Heart left ventricle (tissue), 16 donors: Measurements from ENCODE around the gene SPSB4. TPM values are rescaled to one million over a fixed set of nuclear protein-coding genes. Genes with fewer than 3 reads are reported as not detected.

Experiments
- ATAC-seq, 4 donors: fragments of 200-7000 bp; cut with Tn5 transposase; one replicate each; pipeline ENCODE4 v1.9.1; 2020 to 2022; ENCODE audit warnings: moderate library complexity in 4 of 4, mild to moderate bottlenecking in 3 of 4, moderate number of reproducible peaks in 1 of 4
- DNase-seq, 5 donors: peaks; one replicate each; pipeline ENCODE4 v3.0.0-alpha.2; 2020
- H3K27ac ChIP-seq, 12 donors: fragments of 200-600 bp; sonication (generic) in 4 of 12; one replicate each; pipeline versions ENCODE4 v1.5.0 to v1.8.0; 2016 to 2022; ENCODE audit warnings: mild to moderate bottlenecking in 2 of 12
- H3K27me3 ChIP-seq, 9 donors: fragments of 200-600 bp; sonication (generic) in 2 of 9; one replicate each; pipeline versions ENCODE4 v1.5.1 to v1.8.0; 2016 to 2022; ENCODE audit warnings: mild to moderate bottlenecking in 3 of 9
- H3K36me3 ChIP-seq, 9 donors: fragments of 200-600 bp; sonication (generic) in 2 of 9; one replicate each; pipeline versions ENCODE4 v1.5.0 to v1.8.0; 2018 to 2022; ENCODE audit warnings: mild to moderate bottlenecking in 2 of 9
- H3K4me1 ChIP-seq, 12 donors: fragments of 200-600 bp; sonication (generic) in 4 of 12; one replicate each; pipeline versions ENCODE4 v1.5.0 to v1.8.0; 2016 to 2022; ENCODE audit warnings: mild to moderate bottlenecking in 3 of 12
- H3K4me3 ChIP-seq, 12 donors: fragments of 200-600 bp; sonication (generic) in 4 of 12; one replicate each; pipeline versions ENCODE4 v1.5.0 to v1.8.0; 2017 to 2022; ENCODE audit warnings: mild to moderate bottlenecking in 9 of 12, moderate library complexity in 4 of 12
- H3K9me3 ChIP-seq, 12 donors: fragments of 200-600 bp; sonication (generic) in 4 of 12; one replicate each; pipeline versions ENCODE4 v1.5.0 to v1.8.0; 2016 to 2022; ENCODE audit warnings: mild to moderate bottlenecking in 1 of 12
- POLR2A ChIP-seq, 2 donors: fragments of 450-650 bp; IDR thresholded peaks; one replicate each; pipeline ENCODE4 v1.6.1; 2017; ENCODE audit warnings: antibody characterized with exemption in 2 of 2, mild to moderate bottlenecking in 2 of 2, moderate library complexity in 2 of 2
- WGBS, 4 donors: extraction: QIAGEN DNeasy Blood & Tissue Kit in 2 of 4; methylation state at CpG; one replicate each; pipeline versions ENCODE4 v1.1.5 to v1.1.7; 2013 to 2018; 5-methylcytosine and 5-hydroxymethylcytosine counted together
- intact Hi-C, 10 donors: fragments of 100-400 bp; cut with DNase I; formaldehyde crosslinking; loops; one replicate each; pipeline versions ENCODE4 v1.11.1 to v1.14.2; 2022
- polyA plus RNA-seq, 2 donors: library from polyadenylated mRNA; stranded (reverse); fragments of 200-250 nt; gene quantifications; one replicate each; pipeline ENCODE4 v1.2.3, GENCODE V29; 2013
- total RNA-seq, 9 donors: library from RNA; depleted of rRNA in 2 of 9; stranded (reverse); fragments of >200 nt in 2 of 9; fragmentation: NEBNext Ultra II Directional in 3 of 9; extraction: Animal tissue kit (Norgen Biotek cat#: 25700) in 3 of 9; gene quantifications; one replicate each; pipeline versions ENCODE4 v1.1.0 to v1.2.4, GENCODE V29; 2016 to 2023
- TF ChIP-seq, protein P1 (sequence below), 12 donors: fragments of 200-600 bp; sonication (generic) in 4 of 12; IDR thresholded peaks; one replicate each; pipeline versions ENCODE4 v1.5.0 to v1.8.0; 2018 to 2022; ENCODE audit warnings: antibody characterized with exemption in 12 of 12, mild to moderate bottlenecking in 5 of 12
- donor health status: ischemic (EF 13 %, LVEDD 7.1; RV severe dilation, severe dysfunction).
- donor health status: healthy with polysubstance abuse.
- donor health status: DM: no; HTN: yes; CAD: no.
- donor health status: DM: no; HTN: no; CAD: no.
- donor health status: ischemic (EF 25% LVEDD 6.9; RV normal size, moderate dysfunction).
- donor health status: ischemic (EF 25% LVEDD 5.7; RV mildly dilated, moderate dysfunction).
- donor health status: healthy.
- donor health status: DM: yes; HTN: yes; CAD: no.
- donor health status: ischemic (EF 35%, LVEDD 5.7; RV mildly dilated, moderate dysfunction).
- donor health status: nonischemic (EF 11% LVEDD 7.7; RV severe dilation, severe dysfunction).
- donor health status: DM: yes; HTN: yes; CAD: no.
- donor health status: PGD.
- donor health status: ischemic (EF 29% LVEDD 5.4; RV normal size, mild dysfunction).
- donor health status: nonischemic (EF 23%, LVEDD 6.1; RV moderate dilation, normal function).

SPSB4 gene
- total and polyA plus RNA-seq, 11 donors: 3.3 to 11.1 (median 4.8) TPM

DNA sequence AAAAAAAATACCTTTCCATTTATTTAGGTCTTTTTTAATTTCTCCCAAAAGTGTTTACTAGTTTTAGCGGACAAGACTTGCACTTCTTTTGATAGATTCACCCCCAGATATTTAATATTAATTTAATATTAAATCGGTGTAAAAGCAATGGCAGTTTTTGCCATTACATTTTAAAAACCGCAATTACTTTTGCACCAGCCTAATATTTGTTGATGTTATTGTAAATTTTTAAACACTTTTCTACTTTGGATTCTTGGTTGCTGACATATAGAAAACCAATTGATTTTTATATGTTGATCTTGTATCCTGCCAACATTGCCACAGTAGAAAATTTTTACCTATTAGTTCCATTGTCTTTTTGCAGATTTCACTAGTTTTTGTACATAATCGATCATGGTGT is 116.5 kb downstream of the SPSB4 start:
- no peak for DNase-seq
- H3K9me3 ChIP-seq: peaks cover 0 to 11% (median 0%) of the 10 kb centered on the region in 12 donors
- H3K4me1 ChIP-seq: no peaks in the 10 kb centered on the region
- no peaks in the 10 kb centered on the region for H3K27me3 ChIP-seq
- no peak overlapping the region for H3K4me3 ChIP-seq
- 92 to 97% (median 94%) methylated on average over 4 of the region's 4 CpGs for WGBS, 4 donors
- no peak overlapping the region for H3K27ac ChIP-seq
- H3K36me3 ChIP-seq: no peaks in the 10 kb centered on the region
- intact Hi-C loops: no loop called here
- no peak for ATAC-seq
- TF ChIP-seq, protein P1, sequence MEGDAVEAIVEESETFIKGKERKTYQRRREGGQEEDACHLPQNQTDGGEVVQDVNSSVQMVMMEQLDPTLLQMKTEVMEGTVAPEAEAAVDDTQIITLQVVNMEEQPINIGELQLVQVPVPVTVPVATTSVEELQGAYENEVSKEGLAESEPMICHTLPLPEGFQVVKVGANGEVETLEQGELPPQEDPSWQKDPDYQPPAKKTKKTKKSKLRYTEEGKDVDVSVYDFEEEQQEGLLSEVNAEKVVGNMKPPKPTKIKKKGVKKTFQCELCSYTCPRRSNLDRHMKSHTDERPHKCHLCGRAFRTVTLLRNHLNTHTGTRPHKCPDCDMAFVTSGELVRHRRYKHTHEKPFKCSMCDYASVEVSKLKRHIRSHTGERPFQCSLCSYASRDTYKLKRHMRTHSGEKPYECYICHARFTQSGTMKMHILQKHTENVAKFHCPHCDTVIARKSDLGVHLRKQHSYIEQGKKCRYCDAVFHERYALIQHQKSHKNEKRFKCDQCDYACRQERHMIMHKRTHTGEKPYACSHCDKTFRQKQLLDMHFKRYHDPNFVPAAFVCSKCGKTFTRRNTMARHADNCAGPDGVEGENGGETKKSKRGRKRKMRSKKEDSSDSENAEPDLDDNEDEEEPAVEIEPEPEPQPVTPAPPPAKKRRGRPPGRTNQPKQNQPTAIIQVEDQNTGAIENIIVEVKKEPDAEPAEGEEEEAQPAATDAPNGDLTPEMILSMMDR (IDR thresholded peaks at IDR 0.05): no peak
- TF ChIP-seq POLR2A (IDR thresholded peaks at IDR 0.05): no peak

DNA sequence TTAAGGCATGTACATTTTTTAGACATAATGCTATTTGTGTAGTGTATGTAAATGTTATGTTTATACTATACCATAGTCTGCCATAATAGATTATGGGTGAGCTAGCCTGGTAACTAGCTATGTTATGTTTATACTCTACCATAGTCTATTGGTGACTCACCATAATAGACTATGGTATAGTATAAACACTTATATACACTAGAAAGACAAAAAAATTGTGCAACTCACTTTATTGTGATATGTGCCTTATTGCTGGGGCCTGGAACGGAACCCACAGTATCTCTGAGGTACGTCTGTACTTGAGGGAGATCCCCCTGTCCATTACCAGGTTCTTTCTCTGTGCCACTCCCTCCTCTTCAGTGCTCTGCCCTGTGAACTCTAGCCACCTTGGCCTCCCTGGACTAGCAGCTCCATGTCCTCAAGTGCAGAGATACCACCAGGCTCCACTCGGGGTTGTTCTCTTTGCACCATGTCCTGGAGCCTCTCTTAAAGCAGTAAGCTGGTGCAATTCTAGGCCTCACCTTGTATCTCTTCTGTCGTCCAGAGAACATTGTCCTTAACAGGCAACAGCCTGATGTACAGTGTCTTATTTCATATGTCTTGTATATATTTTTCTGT is 119.6 kb downstream of the SPSB4 start:
- intact Hi-C loops: no loop called here
- Histone ChIP-seq H3K27me3 (no peaks in the 10 kb centered on the region), H3K27ac (no peak overlapping the region), H3K4me3 (no peak overlapping the region), H3K4me1 (no peaks in the 10 kb centered on the region), H3K36me3 (no peaks in the 10 kb centered on the region), H3K9me3 (peaks cover 0 to 11% (median 0%) of the 10 kb centered on the region in 12 donors)
- no peak for DNase-seq
- TF ChIP-seq POLR2A (IDR thresholded peaks at IDR 0.05): no peak
- TF ChIP-seq, protein P1 (IDR thresholded peaks at IDR 0.05): no peak
- ATAC-seq: no peak
- WGBS, 4 donors: 83 to 92% (median 87%) methylated on average over 4 of the region's 4 CpGs

DNA sequence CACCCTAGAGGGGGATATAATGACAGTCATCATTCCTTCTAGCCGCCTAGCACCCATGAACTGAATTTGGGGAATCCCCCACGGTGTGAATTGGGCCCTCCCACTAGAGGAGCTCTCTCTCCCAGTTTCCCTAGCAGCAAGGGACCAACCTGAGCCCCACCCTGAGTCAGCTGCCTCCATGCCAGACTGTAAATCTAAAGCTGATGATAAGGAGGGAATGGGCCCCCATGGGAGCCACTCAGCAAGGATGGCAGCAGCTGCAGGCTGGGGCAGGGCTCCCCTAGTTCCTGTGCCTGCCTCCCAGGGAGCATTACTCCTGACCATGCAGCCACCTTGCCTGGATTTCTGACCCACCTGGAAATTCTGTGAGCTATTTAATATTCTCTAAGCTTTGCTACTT is 123.5 kb downstream of the SPSB4 start:
- H3K4me3 ChIP-seq: no peak overlapping the region
- TF ChIP-seq, protein P1 (IDR thresholded peaks at IDR 0.05): no peak
- TF ChIP-seq POLR2A (IDR thresholded peaks at IDR 0.05): no peak
- no peak for DNase-seq
- no peaks in the 10 kb centered on the region for H3K27me3 ChIP-seq
- no peaks in the 10 kb centered on the region for H3K4me1 ChIP-seq
- no peak overlapping the region for H3K27ac ChIP-seq
- no peaks in the 10 kb centered on the region for H3K36me3 ChIP-seq
- intact Hi-C loops: no loop called here
- H3K9me3 ChIP-seq: peaks cover 0 to 3% (median 0%) of the 10 kb centered on the region in 12 donors
- no peak for ATAC-seq
- WGBS, 4 donors: 57 to 66% (median 64%) methylated on average over 2 of the region's 2 CpGs

DNA sequence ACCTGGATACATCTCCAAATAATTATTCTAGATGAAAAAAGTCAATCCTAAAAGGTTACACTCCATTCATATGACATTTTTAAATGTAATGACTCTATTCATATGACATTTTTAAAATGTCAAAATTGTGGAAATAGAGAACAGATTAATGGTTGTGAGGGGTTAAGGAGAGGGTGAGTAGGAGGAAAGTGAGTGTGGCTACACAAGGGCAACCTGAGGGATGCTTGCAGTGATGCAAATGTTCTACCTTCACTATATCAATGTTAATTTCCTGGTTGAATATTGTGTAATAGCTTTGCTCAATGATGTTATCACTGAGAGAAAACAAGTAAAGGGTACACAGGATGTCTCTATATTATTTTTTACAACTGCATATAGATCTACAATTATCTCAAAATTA is 125.6 kb downstream of the SPSB4 start:
- Histone ChIP-seq H3K27me3 (no peaks in the 10 kb centered on the region), H3K36me3 (no peaks in the 10 kb centered on the region), H3K4me1 (no peaks in the 10 kb centered on the region), H3K4me3 (no peak overlapping the region), H3K27ac (no peak overlapping the region), H3K9me3 (peaks cover 0 to 12% (median 2%) of the 10 kb centered on the region in 12 donors)
- TF ChIP-seq, protein P1 (IDR thresholded peaks at IDR 0.05): no peak
- TF ChIP-seq POLR2A (IDR thresholded peaks at IDR 0.05): no peak
- ATAC-seq (no peak), DNase-seq (no peak)
- intact Hi-C loops: no loop called here
